AG09319 (cell line): ENCODE results near the gene PDP2.

Experiments used
- DNase-seq: peaks from one replicate; pipeline ENCODE4 v3.0.0-alpha.2; 2010; ENCODE audit warnings: low read depth; ENCODE audit errors: extremely low read depth
- TF ChIP-seq, protein P1 (sequence below): IDR thresholded peaks from 2 replicates; pipeline ENCODE4 v1.5.1; 2011; ENCODE audit warnings: low read depth, mild to moderate bottlenecking, inconsistent platforms, low read length, moderate library complexity

PDP2 gene, protein sequence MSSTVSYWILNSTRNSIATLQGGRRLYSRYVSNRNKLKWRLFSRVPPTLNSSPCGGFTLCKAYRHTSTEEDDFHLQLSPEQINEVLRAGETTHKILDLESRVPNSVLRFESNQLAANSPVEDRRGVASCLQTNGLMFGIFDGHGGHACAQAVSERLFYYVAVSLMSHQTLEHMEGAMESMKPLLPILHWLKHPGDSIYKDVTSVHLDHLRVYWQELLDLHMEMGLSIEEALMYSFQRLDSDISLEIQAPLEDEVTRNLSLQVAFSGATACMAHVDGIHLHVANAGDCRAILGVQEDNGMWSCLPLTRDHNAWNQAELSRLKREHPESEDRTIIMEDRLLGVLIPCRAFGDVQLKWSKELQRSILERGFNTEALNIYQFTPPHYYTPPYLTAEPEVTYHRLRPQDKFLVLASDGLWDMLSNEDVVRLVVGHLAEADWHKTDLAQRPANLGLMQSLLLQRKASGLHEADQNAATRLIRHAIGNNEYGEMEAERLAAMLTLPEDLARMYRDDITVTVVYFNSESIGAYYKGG

DNA sequence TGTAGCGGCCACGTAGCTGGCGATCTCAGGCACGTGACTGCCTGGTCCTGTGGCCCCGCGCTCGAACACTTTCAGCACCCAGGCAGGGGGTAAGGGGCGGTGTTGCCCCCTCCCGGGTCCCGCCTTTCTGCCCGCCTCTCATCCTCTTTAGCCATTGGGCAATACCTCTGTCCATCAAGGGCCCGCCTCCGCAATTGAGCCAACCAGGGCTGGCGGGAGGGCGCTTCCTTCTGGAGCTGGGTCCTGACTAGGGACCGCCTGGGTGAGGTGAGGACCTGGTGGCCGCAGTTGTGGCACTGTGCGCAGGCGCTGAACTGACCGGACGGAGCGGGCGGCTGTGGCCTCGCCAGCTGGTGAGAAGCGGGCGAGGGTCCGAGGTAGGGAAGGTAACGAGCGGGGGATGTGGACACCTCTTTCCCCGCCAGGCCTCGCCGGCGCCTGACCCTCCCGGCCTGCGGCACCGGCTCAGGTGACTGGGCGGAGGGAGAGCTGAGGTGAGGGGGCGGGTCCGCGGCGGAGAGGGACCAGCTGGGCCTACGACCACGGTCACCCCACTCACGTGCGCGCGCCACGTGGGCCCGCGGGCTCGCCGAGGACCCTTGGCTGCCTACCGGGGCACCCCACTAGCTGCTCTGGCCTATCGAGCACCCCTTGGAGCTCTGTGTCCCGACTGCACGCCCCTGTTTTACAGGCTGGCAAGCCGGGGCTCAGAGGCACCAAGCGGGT, at the start of gene PDP2:
TSS of gene PDP2 (plus strand) at position 228 of the 726 bp plus-strand sequence. CDS start 3,770 bp downstream, outside the sequence.
- peak; percentile 88 for DNase-seq
- TF ChIP-seq, protein P1, sequence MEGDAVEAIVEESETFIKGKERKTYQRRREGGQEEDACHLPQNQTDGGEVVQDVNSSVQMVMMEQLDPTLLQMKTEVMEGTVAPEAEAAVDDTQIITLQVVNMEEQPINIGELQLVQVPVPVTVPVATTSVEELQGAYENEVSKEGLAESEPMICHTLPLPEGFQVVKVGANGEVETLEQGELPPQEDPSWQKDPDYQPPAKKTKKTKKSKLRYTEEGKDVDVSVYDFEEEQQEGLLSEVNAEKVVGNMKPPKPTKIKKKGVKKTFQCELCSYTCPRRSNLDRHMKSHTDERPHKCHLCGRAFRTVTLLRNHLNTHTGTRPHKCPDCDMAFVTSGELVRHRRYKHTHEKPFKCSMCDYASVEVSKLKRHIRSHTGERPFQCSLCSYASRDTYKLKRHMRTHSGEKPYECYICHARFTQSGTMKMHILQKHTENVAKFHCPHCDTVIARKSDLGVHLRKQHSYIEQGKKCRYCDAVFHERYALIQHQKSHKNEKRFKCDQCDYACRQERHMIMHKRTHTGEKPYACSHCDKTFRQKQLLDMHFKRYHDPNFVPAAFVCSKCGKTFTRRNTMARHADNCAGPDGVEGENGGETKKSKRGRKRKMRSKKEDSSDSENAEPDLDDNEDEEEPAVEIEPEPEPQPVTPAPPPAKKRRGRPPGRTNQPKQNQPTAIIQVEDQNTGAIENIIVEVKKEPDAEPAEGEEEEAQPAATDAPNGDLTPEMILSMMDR: no peak

DNA sequence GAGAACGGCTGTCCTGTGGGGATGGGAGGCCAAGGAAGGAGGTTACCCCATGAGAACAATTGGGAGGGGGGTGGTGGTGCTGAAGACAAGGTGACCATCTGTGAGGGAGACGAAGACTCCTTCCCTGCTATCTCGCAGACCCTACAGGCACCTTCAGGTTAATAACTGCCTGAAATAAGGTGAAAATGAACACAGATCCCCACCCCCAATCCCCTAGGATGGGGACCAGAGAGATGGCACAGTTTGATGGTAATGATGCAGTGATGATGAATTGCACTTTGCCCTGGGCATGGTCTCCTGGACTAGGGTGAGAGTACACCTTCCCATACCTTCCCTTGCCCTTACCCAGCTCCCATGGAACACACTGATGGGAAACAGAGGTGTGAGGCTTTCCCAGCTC, 48.1 kb upstream of the PDP2 start:
- TF ChIP-seq, protein P1: no peak
- no peak for DNase-seq

DNA sequence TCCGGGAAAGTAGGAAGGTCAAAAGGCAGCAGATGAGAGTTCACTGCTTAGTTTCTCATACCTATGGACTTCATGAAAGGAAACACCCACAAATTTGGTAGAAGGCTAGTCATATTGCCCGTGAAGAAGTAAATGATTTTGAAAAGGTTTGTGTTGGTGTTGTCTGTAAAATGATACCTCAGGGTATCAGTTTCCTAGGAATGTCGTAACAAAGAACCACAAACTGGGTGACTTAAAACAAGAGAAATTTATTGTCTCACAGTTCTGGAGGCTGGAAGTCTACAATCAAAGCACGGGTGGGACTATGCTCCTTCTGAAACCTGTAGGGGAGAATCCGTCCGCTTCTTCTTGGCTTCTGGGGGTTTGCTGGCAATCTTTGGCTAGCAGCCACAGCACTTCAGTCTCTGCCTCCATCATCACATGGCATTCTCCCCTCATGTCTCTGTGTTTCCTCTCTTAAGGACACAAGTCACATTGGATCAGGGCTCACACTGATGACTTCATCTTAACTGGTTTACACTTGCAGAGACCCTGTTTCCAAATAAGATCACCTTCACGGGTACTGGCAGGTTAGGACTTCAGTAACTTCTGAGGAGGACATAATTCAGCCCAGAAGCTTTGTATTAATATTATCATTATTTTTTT, 47.5 kb upstream of the PDP2 start:
- no peak for DNase-seq
- TF ChIP-seq, protein P1: no peak

DNA sequence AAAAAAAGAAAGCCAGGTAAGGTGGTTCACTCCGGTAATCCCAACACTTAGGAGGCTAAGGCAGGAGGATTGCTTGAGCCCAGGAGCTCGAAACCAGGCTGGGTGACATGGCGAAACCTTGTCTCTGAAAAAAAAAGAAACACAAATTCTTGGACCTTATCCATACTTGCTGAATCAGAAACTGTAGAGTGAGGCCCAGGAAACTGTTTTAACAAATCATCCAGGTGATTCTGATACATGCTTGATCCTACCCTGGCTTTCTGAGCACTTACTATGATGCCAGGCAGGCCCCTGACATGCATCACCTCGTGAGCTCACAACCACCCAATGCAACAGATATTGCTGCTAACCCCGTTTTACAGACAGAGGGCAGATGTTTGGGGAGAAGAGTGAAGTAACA, 45.6 kb upstream of the PDP2 start:
- TF ChIP-seq, protein P1: no peak
- DNase-seq: no peak

DNA sequence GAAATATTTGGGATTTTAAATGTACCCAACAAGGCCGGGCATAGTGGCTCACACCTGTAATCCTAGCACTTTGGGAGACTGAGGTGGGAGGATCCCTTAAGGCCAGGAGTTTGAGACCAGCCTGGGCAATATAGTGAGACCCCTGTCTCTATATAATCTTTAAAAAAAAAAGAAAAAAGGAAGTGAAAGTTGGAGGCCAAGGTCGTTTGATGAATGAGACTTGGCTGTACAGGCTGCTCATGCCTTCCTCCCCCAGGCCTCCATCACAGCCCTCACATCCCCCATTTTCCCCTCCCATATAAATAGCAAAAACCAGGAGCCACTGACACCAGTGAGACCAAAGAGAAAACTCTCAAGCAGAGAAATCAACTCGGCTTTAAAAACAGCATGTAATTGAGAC, 39.4 kb upstream of the PDP2 start:
- TF ChIP-seq, protein P1: no peak
- no peak for DNase-seq

DNA sequence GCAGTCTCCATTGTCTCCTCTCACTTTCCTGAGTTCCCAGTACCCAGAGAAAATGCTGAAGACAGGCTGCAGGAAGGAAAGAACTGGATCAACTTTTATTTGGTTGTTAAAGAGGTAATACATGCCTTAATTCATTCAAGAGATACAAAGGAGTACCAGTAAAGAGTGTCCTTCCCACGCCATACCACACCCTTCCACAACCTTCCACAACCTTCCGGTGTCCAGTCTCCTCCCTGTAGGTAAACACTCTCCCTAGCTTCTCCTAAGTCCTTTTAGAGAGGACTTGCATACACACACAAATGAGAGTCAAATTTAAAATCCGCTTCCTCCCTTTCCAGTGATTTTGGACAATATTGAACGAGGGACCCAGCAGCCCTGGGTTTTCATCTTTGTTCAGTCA, 38.9 kb upstream of the PDP2 start:
- TF ChIP-seq, protein P1: no peak
- DNase-seq: no peak
